Activated naive CD8-positive, alpha-beta T cell treated with anti-CD3 and anti-CD28 coated beads for 36 hours (primary cell): ENCODE data around the gene TTC34. TPM values are rescaled to one million over a fixed set of nuclear protein-coding genes. Genes with fewer than 3 reads are reported as not detected.

Source experiments
- DNase-seq: peaks from one replicate; pipeline ENCODE4 v3.0.0; 2021
- H3K27ac Mint-ChIP-seq: one replicate; pipeline ENCODE4 v1.8.0; 2022; ENCODE audit warnings: mild to moderate bottlenecking, moderate library complexity, mixed read lengths
- H3K27me3 Mint-ChIP-seq: one replicate; pipeline ENCODE4 v1.8.0; 2022; ENCODE audit warnings: mild to moderate bottlenecking, mixed read lengths
- H3K36me3 Mint-ChIP-seq: one replicate; pipeline ENCODE4 v1.8.0; 2021; ENCODE audit warnings: mild to moderate bottlenecking, mixed read lengths
- H3K4me1 Mint-ChIP-seq: one replicate; pipeline ENCODE4 v1.8.0; 2021; ENCODE audit warnings: mixed read lengths
- H3K4me3 Mint-ChIP-seq: one replicate; pipeline ENCODE4 v1.8.0; 2022; ENCODE audit warnings: mild to moderate bottlenecking, moderate library complexity, mixed read lengths
- H3K9me3 Mint-ChIP-seq: one replicate; pipeline ENCODE4 v1.8.0; 2022; ENCODE audit warnings: mixed read lengths
- total RNA-seq, 2 experiments: library from RNA; stranded (reverse); gene quantifications; one replicate each; pipeline ENCODE4 v1.2.3, GENCODE V29; 2021

Gene TTC34
- total RNA-seq, 2 experiments from 2014 or later, result 0.48 to 0.58 TPM

DNA sequence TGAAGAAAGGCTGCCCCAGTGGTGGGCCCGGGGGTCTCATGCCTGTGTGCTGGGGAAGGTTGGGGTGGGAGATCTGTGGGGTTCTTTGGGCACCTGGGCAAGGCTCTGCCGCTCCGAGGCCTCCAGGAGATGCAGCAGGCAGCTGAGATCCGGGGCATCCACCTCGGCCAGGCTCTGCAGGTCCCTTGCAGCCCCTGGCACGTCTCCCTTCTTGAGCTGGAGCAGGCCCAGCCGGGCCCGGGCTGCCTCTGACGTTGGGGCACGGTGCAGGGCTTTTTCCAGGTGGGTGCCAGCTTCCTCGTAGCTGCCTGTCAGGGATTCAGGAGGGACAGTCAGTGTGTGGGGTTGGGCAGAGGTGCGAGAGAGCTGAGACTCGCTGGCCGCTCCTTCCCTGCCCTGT lies 157.3 kb downstream of the TTC34 start:
- Mint-ChIP-seq H3K27me3 (no peaks in the 10 kb centered on the region), H3K36me3 (peaks cover 5% of the 10 kb centered on the region), H3K27ac (no peak overlapping the region), H3K9me3 (peaks cover 13% of the 10 kb centered on the region), H3K4me1 (peaks cover 5% of the 10 kb centered on the region), H3K4me3 (no peak overlapping the region)
- DNase-seq, result no peak

DNA sequence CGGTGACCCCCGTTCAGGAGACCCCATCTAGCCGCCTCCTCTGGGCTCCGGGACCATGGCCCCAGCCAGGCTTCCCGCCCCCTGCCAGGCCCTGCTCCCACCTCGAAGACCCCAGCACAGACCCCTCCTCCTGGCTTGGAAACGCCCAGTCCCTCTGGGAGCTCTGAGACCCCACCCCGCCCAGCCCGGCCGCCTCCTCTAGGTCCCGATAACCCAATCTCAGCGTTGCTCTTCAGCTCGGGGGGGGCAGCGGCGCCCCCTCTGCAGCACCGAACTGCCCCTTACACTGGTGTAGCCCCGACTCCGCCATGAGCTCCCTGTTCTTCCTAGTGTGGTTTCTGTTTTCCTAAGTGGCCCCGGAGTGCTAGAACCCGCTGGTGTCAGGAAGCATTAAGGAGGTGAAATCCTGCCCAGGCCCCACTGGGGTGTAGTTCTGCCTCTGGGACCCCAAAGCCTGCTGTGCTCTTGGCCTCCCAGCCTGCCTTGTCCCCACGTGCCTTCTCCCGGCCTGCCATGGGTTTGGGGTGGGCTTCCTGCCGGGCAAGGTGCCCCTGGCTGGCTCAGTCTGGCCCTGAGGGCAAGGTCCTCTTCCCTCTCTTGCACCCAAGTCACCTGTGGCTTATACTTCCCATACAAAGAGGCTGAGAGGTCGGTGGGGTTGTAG lies 157.9 kb downstream of the TTC34 start:
- H3K4me1 Mint-ChIP-seq, result peaks cover 5% of the 10 kb centered on the region
- DNase-seq, result no peak
- peak overlapping the region; percentile 52 for H3K4me3 Mint-ChIP-seq
- peaks cover 5% of the 10 kb centered on the region for H3K36me3 Mint-ChIP-seq
- H3K27me3 Mint-ChIP-seq, result no peaks in the 10 kb centered on the region
- peak overlapping the region; percentile 29 for H3K27ac Mint-ChIP-seq
- peaks cover 13% of the 10 kb centered on the region for H3K9me3 Mint-ChIP-seq

GRCh38 chr1:2642560-2643413 lies 158.7 kb downstream of the TTC34 start:
- H3K4me1 Mint-ChIP-seq, result peaks cover 5% of the 10 kb centered on the region
- peak; percentile 95 for DNase-seq
- H3K27ac Mint-ChIP-seq, result peak overlapping the region; percentile 86
- H3K4me3 Mint-ChIP-seq, result peak overlapping the region; percentile 86
- no peaks in the 10 kb centered on the region for H3K27me3 Mint-ChIP-seq
- H3K36me3 Mint-ChIP-seq, result peaks cover 2% of the 10 kb centered on the region
- H3K9me3 Mint-ChIP-seq, result peaks cover 8% of the 10 kb centered on the region

DNA sequence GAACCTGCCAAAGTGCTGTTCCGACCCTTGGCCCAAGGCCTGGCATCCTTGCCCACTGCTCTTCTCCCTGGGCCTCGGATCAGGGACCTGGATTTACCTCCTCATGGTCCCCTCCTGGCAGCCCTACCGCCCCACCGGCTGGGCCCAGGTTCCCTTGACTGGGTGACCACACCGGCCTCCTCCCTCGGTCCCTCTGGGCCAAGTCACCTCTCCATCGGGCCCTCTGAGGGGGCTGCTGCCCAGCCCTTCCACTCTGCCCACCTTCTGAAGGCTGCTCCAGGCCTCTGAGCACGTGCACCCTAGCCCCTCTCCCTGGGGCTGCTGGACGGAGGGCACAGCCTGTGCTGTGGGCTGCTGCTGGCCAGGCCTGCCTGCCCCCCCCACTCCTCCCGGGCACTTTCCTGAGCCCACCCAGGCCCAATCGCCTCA lies 159.3 kb downstream of the TTC34 start:
- Mint-ChIP-seq H3K4me1 (peaks cover 6% of the 10 kb centered on the region), H3K27me3 (no peaks in the 10 kb centered on the region), H3K9me3 (peaks cover 6% of the 10 kb centered on the region), H3K36me3 (no peaks in the 10 kb centered on the region), H3K27ac (peak overlapping the region; percentile 86), H3K4me3 (peak overlapping the region; percentile 86)
- no peak for DNase-seq

DNA sequence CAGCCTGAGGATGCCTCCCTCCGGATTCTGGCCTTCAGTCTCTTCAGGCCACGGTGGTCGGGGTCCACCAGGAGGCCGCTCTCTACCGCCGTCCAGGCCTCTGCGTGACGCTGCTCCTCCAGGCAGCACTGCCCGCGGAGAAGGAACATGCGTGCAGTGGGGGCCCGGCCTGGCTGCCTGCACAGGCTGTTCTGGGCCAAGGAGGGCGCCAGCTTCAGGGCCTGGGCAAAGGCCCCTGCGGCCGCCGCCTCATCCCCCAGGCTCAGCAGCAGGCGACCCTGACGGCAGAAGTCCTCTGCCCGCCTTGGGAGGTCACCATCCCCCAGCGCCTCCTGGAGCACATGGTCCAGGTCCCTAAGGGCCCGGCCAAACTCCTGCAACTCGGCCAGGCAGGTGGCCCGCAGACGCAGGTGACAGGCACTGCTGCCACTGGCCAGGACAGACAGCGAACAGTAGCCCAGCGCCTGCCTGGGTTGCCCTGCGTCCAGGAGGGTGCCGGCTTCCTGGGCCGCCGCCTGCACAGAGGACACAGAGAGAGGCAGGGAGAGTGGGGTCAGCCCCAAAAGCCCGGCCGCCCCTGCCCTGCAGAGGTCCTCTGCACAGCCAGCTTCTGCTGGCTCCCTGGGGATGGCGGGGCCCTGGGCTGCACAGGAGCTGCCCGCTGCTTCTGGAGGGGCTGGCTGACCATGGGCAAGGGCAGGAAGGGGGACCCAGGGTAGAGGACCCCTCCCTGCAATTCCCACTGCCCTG lies 159.9 kb downstream of the TTC34 start:
- Mint-ChIP-seq H3K27ac (no peak overlapping the region), H3K36me3 (no peaks in the 10 kb centered on the region), H3K4me3 (peak overlapping the region; percentile 86), H3K4me1 (peaks cover 6% of the 10 kb centered on the region), H3K27me3 (no peaks in the 10 kb centered on the region), H3K9me3 (peaks cover 5% of the 10 kb centered on the region)
- DNase-seq, result no peak

- no peak for DNase-seq
- Mint-ChIP-seq H3K4me1 (peaks cover 6% of the 10 kb centered on the region), H3K27ac (no peak overlapping the region), H3K4me3 (peak overlapping the region; percentile 7), H3K9me3 (peaks cover 4% of the 10 kb centered on the region), H3K27me3 (no peaks in the 10 kb centered on the region), H3K36me3 (no peaks in the 10 kb centered on the region)
Observed at GRCh38 chr1:2640626-2641025, 160.9 kb downstream of the TTC34 start.

- no peak overlapping the region for H3K4me3 Mint-ChIP-seq
- H3K9me3 Mint-ChIP-seq, result peaks cover 4% of the 10 kb centered on the region
- no peak overlapping the region for H3K27ac Mint-ChIP-seq
Observed at GRCh38 chr1:2639607-2640521, 161.6 kb downstream of the TTC34 start.

DNA sequence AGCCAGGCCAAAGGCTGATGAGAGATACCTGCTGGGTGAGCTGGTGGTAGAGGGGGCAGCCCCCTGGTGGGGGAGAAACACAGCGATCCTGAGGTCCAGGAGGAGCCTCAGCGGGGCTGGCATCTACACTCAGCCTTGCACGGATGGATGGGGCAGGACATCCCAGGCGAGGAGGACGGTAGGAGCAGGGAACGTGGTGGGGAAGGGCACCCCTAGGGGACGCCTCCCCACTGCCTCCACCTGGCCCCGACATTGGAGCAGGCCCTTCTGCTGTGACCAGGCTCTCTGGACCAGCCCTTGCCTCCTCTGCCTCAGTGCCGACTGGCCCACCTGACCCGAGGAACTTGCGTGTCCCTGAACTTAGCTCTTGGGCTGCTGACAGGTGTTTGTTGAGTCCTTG lies 162.3 kb downstream of the TTC34 start:
- no peaks in the 10 kb centered on the region for H3K27me3 Mint-ChIP-seq
- no peaks in the 10 kb centered on the region for H3K36me3 Mint-ChIP-seq
- H3K27ac Mint-ChIP-seq, result no peak overlapping the region
- DNase-seq, result no peak
- peaks cover 6% of the 10 kb centered on the region for H3K4me1 Mint-ChIP-seq
- no peak overlapping the region for H3K4me3 Mint-ChIP-seq
- peaks cover 4% of the 10 kb centered on the region for H3K9me3 Mint-ChIP-seq

More at GRCh38 chr1:2639607-2640521, 161.6 kb downstream of the TTC34 start:
- DNase-seq, result no peak
- H3K27me3 Mint-ChIP-seq, result no peaks in the 10 kb centered on the region
- peaks cover 6% of the 10 kb centered on the region for H3K4me1 Mint-ChIP-seq
- H3K36me3 Mint-ChIP-seq, result no peaks in the 10 kb centered on the region

GRCh38 chr1:2638466-2639115 lies 162.9 kb downstream of the TTC34 start:
- DNase-seq, result no peak
- Mint-ChIP-seq H3K4me1 (peaks cover 6% of the 10 kb centered on the region), H3K9me3 (peaks cover 4% of the 10 kb centered on the region), H3K4me3 (no peak overlapping the region), H3K36me3 (no peaks in the 10 kb centered on the region), H3K27ac (no peak overlapping the region), H3K27me3 (no peaks in the 10 kb centered on the region)

GRCh38 chr1:2637442-2638145 lies 163.9 kb downstream of the TTC34 start:
- Mint-ChIP-seq H3K4me1 (peaks cover 1% of the 10 kb centered on the region), H3K9me3 (peaks cover 4% of the 10 kb centered on the region), H3K36me3 (no peaks in the 10 kb centered on the region), H3K4me3 (no peak overlapping the region), H3K27me3 (no peaks in the 10 kb centered on the region), H3K27ac (no peak overlapping the region)
- no peak for DNase-seq

DNA sequence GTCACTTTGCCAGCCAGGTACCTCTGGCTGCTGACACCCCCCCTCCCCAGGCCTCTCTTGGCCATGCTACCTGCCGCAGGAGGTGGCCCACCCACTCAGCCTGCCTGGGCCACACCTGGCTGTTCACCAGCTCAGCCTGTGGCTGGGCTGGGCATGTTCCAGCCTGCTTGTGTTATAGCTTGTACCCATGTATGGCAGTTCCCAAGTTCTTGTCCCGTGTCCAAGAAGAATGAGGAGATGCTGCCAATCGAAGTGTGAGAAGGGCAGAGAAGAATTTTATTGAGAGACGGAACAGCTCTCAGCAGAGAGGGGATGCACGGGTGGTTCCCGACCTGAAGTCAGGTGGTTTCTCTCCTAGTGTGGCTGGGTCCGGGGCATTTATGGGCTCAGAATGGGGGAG lies 164.8 kb downstream of the TTC34 start:
- Mint-ChIP-seq H3K27me3 (no peaks in the 10 kb centered on the region), H3K27ac (no peak overlapping the region)

DNA sequence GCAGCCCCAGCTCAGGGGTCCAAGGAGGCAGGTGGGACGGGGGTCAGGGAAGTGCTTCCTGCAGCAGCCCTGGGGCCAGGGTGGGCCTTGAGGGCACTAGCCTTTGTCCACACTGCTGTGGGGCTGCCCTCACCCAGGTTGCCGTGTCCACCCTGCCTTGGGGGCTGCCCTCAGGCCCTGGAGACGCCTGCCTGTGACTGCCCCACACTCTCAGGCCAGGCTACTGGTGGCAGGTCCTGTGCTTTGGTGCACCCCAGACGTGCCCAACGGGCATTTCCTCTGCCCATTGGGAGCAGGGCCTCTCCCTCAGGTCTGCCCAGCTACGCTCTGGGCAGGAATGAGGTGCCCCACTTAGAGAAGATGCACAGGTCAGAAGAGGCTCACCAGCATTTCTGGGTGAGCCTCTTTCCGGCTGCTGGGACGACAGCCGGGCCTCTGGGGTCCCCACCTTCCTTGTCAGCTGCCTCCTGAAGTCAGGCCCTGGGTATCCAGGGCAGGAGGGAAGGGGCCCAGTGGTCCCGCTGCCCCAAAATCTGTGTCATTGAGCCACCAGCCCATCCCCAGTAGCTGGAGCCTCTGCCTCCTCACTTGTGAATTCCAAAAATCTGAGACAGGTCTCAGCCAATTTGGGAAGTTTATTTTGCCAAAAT lies 166.0 kb downstream of the TTC34 start:
- peaks cover 1% of the 10 kb centered on the region for H3K4me1 Mint-ChIP-seq
- H3K4me3 Mint-ChIP-seq, result no peak overlapping the region
- H3K27me3 Mint-ChIP-seq, result peaks cover 5% of the 10 kb centered on the region
- H3K27ac Mint-ChIP-seq, result no peak overlapping the region
- H3K36me3 Mint-ChIP-seq, result no peaks in the 10 kb centered on the region
- DNase-seq, result no peak
- peaks cover 4% of the 10 kb centered on the region for H3K9me3 Mint-ChIP-seq

More for the DNA sequence above, 164.8 kb downstream of the TTC34 start:
- peaks cover 1% of the 10 kb centered on the region for H3K4me1 Mint-ChIP-seq
- H3K36me3 Mint-ChIP-seq, result no peaks in the 10 kb centered on the region
- H3K9me3 Mint-ChIP-seq, result peaks cover 4% of the 10 kb centered on the region
- H3K4me3 Mint-ChIP-seq, result no peak overlapping the region
- no peak for DNase-seq

DNA sequence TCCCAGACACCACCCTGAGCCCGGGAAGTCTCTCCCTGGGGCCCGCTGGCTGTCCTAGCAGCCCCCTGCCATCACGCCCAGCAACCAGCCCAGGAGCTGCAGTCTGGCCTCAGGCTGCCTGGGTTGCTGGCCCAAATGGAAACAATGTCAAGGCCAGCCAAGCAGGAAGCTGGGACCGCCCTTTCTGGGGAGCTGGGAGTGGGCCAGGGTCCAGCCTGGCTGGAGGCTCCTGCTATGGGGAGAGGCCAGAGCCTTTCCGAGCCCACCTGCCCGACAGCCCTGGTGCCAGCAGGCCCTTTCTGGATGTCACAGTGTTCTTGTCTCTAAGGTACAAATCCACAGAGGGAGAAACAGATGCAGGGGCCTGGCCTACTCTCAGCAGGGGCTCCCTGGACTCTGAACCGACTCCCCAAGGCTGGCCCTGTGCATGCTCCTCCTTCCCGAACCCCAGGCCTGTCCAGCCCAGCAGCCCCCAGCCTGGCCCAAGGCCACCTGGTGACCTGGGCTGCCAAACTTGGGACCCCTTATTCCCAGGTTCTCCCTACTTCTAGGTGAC lies 167.5 kb downstream of the TTC34 start:
- Mint-ChIP-seq H3K27ac (no peak overlapping the region), H3K27me3 (peaks cover 16% of the 10 kb centered on the region), H3K4me1 (peaks cover 1% of the 10 kb centered on the region)

More for the DNA sequence above, 167.5 kb downstream of the TTC34 start:
- Mint-ChIP-seq H3K36me3 (no peaks in the 10 kb centered on the region), H3K4me3 (no peak overlapping the region), H3K9me3 (peaks cover 4% of the 10 kb centered on the region)
- no peak for DNase-seq
